ENCODE measurements around the gene CCDC197.

Gene CCDC197

DNA sequence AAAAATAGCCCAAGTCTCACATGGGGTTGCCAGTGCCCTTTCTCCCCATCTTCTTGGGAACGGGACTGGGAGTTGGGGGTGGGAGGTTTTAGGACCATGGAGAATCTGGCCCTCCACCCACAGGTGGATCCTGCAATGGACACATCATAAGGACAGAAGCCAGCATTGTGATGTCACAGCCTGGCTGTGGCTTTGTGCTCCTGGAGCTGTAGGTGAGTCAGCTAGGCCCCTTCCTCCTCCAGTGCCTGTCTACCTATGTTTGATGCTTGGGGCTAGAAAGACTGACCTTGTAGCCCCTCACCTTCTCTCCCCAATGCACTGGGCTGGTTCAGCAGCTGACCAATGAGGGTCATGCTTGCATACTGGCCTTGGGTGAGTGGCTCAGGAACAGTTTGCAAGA, at the start of gene CCDC197:
Gene CCDC197, plus strand, starts transcription at position 220 of the 400 bp plus-strand sequence. CDS start 831 bp downstream, outside the sequence.
- DNase-seq (ENCODE audit: low read depth in 3 of 3) = no peak

DNA sequence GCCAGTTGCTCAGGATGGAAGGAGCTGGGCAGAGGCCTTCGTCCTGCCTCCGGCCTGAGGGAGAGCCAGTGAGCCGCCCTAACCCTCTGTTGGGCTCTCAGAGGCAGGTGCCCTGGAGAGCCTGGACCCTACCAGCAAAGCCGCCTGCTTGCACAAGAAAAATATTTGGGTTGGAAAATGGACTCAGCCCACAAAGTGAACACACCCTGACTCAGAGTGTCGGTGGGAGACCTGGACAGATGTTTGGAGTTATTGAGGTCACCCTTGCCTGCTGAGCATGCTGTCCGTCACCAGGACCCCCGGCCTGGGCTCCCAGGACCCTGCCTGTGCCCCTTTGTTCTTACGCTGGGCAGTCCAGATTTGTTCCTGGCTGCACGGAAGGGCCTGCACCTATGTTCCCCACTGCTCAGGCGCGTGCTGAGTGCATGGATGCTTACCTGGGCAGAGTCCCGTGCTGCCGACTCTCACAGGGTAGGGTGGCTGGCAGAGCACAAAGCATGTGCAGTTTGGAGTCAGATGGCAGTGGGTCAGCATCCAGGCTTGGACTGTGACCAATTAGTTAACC, 47.5 kb upstream of the CCDC197 start:
- DNase-seq (ENCODE audit: low read depth in 3 of 3) = no peak

DNA sequence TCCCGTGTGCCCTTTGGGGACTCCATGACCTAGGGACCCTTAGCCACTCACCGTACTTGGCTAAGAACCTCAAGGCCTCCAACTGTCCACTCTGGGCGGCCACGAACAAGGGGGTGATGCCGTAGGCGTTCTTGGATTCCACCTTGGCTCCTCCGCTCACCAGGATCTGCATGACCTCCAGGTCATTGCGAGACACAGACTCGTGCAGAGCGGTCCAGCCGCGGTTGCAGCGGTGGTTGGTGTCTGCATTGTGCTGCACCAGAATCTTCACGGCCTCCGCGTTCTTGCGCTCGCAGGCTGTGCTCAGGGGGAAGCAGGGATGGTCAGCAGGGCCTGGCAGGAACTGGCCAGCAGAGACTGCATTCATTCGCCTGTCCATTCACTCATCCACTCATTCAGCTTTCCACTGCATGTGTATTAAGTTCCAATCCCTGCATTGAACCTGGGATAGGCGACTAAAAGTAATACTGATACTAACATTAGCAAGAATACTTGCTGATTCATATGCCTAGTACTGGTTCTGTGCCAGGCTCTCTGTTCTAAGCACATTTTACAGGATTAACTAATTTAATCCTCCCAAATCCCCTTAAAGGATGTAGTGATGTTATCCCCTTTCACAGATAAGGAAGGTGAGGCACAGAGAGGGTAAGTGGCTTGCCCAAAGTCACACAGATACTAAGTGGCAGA, 46.0 kb upstream of the CCDC197 start:
- no peak for DNase-seq (ENCODE audit: low read depth in 3 of 3)

DNA sequence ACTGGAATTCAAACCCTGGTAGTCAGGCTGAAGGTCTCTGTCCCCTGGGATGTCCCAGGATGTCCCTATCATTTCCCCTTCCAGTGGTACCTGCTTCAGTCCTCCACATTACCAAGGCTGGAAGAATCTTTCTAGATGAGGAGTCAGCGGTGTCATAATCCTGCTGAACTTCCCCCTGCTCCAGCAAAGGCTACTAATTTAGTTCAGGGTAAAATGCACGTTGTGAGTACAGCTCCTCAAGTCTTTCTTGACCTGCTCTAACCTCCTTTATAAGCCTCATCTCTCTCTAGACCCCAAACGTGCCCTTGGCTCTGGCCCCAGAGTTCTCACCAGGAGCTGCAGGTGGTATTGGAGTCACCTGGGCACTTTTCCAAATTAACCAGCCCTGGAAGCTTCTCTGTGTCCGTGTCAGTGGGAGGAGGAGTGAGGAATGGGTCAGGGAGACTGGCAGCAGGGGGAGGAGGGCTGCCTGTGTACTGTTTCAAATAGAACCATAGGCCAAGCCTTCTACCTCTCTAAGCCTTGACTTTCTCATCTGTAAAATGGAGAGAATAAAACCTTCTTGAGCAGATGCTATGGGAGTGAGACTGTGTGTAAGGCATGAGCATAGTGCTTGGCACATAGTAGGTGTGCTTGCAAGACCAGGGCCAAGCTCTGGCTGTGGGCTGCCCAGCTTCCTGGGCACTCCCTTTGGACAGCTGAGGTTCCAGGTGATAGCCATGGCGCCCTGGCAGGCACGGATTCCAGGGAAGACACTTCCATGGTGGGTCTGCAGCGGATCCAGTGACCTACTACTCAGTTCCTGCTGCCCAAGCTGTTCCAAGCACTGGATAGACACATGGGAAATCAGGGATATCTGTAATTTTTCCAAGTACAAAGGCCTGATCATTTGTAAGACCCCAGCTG, 45.2 kb upstream of the CCDC197 start:
- DNase-seq (ENCODE audit: low read depth in 3 of 3) = no peak

- DNase-seq (ENCODE audit: low read depth in 3 of 3) = no peak
Observed at GRCh38 chr14:93952829-93953228, 44.3 kb upstream of the CCDC197 start.

GRCh38 chr14:93953263-93953662, 43.8 kb upstream of the CCDC197 start:
- no peak for DNase-seq (ENCODE audit: low read depth in 3 of 3)

- no peak for DNase-seq (ENCODE audit: low read depth in 3 of 3)
Observed at GRCh38 chr14:93953739-93954515, 43.2 kb upstream of the CCDC197 start.

DNA sequence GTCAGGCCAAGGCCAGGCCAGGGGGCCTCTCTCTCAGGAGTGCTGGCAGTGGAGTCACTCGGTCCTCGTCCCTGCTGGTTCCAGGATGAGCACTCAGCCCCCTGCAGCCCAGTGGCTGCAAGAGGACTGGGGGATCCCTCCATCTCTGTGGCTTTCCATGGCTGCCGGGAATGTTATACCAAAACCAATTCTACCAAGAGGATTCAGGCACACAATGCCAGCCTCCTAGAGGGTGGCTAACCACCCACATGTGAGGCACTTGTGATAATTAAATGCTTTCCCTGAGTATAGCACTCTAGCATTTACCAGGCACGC, 42.6 kb upstream of the CCDC197 start:
- no peak for DNase-seq (ENCODE audit: low read depth in 3 of 3)

DNA sequence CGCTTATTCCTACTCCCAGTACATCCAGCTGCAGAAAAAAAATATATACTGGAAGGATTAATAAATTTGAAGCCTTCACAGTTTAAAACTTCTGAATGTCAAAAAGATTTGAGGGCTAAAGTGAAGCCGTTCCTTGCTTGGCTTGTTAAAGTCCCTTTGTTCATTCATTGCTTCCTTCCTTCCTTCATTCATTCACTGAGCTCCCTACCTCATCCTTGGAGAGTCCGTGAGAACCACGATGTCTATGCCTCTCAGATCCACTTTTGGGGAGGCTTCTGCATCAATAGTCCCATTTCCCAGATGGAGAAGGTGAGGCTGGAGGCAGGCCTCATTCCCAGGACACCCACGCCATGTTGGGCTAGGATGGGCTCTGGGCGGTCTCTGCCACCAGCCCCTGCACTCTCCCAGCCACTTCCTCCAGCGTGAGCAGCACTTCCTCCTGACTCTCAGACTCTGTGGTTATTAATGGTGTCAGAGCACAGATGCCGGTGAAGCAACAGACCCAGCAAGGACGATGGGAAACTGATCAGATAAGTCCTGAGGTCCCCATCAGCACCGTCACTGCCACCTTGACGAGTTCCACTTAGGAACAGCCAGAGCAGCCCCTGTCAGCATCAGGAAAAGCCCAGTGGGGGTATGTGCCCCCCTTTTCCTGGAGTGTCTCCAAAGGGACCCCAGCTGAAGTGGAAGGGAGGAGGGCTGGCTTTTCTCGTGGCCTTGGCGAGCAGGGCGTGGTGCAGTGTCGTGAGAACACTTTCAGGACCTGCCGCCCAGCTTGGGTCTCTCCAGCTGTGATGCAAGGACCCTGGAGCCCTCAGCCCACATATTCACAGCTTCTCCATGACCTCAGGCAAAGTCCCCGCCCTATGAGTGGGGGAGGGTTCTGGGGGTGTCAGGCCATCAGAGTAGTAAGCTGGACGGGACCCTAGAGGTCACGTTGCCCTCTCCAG, 41.9 kb upstream of the CCDC197 start:
- DNase-seq (ENCODE audit: low read depth in 3 of 3) = no peak

DNA sequence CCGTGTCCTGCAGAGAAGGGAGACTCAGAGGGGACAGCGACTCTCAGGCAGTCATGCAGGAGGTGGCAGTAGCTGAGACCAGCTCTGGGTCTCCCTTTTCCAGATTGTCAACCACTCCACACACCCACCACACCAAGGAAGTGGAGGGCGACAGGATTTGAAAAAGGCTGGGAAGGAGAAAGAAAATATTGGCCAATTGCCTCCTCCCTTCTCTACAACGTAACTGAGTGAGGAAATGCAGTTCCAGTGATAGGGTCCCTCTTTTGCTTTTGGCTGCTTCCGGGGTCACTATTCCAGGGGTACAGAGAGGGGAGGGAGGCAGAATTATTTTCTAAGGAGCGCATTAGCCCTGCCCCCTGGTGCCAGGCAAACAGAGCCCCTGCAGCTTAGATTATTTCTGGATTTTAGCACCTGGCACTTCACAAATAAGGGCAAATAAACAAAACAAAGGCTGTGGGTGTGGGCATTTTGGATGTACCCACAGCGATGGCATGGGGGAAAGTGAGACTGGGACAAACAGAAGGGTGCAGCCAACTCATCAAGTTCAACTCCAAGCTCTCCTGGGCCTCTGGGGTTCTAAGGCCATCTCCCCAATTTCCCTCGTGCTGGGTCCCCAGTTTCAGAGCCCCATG, 41.1 kb upstream of the CCDC197 start:
- DNase-seq (ENCODE audit: low read depth in 3 of 3) = no peak

DNA sequence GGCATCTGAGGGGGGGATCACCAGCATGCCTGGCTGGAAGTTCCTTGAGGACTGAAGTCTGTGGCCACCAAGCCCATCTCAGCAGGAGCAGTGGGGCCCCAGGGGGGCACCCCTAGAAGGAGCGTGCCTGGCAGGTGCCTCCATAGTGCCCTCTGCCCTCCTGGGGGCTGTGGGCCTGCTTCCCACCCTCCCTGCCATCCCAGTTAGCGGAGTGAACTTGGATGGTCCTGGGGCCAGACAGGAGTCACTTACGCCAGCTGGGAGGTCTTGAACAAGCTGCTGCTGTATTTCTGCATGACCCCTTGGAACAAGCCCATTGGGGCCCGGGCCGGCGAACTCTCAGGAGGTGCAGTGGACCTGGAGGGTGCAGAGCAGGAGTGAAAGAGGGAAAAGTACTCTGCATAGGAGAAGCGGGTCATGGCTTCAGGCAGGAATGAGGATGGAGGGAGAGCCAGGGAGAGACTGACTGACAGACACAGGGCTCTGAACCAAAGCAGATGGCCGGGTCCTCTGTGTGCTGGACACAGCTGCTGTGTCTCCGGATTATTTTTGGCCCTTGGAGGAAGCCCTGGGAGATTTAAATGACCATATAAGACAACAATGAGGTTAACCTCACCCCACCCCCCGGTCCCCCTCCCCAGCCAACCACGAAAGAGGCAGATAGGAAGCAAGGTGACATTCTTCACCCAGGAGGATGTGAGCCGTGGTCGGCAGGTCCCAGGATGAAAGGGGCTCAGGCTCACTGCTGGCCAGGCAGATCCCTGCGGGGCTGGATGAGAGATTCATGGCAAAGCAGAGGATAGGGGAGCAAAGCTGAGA, 40.4 kb upstream of the CCDC197 start:
- no peak for DNase-seq (ENCODE audit: low read depth in 3 of 3)

DNA sequence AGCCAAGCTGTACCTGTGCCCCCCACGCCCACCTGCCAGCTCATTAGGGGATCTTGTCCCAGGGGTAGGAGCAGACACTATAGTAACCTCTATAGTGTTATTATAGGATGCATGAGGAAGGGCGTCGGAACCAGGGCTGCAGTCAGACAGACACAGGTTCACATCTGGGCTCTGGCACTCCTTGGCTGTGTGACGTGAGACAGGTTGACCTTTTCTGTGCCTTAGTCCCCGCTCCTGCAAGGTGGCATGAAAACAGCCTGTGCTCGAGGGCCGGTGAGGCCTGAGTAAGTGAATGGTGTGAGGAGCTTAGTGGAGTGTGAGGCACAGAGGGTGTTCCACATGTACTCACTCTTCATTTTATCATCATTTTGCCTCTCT, 39.8 kb upstream of the CCDC197 start:
- no peak for DNase-seq (ENCODE audit: low read depth in 3 of 3)

DNA sequence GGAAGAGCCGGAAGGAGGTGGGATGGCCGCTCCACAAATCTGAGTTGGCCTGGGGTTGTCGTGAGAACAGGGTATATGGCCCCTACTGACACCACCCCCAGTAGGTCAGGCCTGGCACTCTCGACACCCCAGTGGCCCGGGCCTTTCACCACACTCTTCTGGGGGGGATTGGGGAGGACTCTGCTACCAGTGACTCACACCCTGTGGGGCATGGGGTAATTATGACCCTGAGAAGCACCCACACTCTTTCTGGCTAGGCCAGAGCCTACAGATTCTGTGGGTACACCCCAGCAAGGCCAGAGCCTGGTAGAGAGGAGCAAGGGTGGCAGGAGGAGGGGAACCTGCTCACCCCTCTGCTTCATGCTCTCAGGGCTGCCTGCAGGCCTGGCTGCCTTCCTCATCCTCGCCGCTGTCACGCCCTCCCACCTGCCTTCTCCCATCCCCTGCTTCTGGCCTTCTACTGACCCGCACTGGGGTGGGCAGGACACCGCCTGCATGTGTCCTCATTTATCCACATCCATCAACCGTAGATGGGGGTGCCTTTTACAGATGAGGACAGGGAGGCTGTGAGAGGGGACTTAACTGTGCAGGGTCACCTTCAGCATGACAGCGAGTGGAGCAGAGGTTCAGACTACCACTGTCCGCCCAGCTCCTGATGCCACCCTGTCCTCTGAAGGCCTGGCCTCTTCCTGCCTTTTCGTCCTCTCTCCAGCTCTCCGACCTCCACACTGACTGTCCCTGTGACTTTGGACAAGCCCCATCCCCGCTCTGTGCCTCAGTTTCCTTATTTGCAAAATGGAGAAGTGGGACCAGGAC, 39.1 kb upstream of the CCDC197 start:
- no peak for DNase-seq (ENCODE audit: low read depth in 3 of 3)

DNA sequence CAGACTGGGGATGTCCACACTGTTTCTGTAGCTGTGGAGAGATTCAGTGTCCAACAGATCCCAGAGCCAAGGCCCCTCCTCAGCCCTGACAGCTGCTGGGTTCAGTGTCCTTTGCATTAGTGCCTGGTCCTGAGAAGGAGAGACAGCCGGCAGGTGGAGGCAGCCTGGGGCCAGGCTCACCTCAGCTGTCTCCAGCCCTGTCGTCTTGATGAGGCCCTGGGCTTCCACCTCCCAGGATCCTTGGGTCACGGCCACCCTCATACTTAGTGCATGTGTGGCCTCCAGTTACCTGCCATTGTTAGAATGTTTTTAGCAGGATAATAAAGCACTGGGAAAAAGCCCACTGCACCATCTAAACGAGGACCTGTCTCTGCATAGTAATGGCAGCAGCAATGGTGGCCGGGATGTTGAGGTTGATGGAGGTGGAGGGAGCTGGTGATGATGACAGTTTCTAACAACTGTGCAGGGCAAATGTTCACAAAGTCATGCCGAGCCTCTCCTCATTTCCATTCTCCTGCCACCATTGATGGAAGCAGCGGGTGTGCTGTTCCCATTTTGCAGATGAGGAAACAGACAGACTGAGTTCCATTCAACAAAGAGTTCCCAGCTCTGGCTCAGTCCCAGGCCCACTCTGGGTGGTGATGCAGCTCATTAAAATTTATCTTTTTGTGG, 38.4 kb upstream of the CCDC197 start:
- DNase-seq (ENCODE audit: low read depth in 3 of 3) = no peak

- peak; percentile 70 to 87 (median 81) for DNase-seq (ENCODE audit: low read depth in 3 of 3)
Observed at GRCh38 chr14:93959239-93960107, 37.6 kb upstream of the CCDC197 start.

GRCh38 chr14:93960108-93960475, 37.0 kb upstream of the CCDC197 start:
- DNase-seq (ENCODE audit: low read depth in 3 of 3) = no peak

GRCh38 chr14:93960774-93961438, 36.2 kb upstream of the CCDC197 start:
- DNase-seq (ENCODE audit: low read depth in 3 of 3) = no peak
